ENCODE measurements around the gene BUD13.

Gene BUD13

GRCh38 chr11:116725434-116726221 lies 47.2 kb downstream of the BUD13 start:
- in situ Hi-C loops (cut with HindIII; ENCODE audit: low sequenced_read_pairs): no loop called here
- DNase-seq (ENCODE audit: low read depth): no peak
- H3K4me3 ChIP-seq (ENCODE audit: low read depth, low read length): no peak overlapping the region
- TF ChIP-seq CTCF (IDR thresholded peaks at IDR 0.05; ENCODE audit: low read depth, low read length, missing control alignments): no peak

- in situ Hi-C loops (cut with HindIII; ENCODE audit: low sequenced_read_pairs): no loop called here
- no peak for DNase-seq (ENCODE audit: low read depth)
- H3K4me3 ChIP-seq (ENCODE audit: low read depth, low read length): no peak overlapping the region
- no peak for TF ChIP-seq CTCF (IDR thresholded peaks at IDR 0.05; ENCODE audit: low read depth, low read length, missing control alignments)
These were observed 48.0 kb downstream of the BUD13 start for GRCh38 chr11:116724813-116725212.

- in situ Hi-C loops (cut with HindIII; ENCODE audit: low sequenced_read_pairs): no loop called here
- DNase-seq (ENCODE audit: low read depth): no peak
- TF ChIP-seq CTCF (IDR thresholded peaks at IDR 0.05; ENCODE audit: low read depth, low read length, missing control alignments): no peak
- no peak overlapping the region for H3K4me3 ChIP-seq (ENCODE audit: low read depth, low read length)
These were observed 49.3 kb downstream of the BUD13 start for GRCh38 chr11:116723511-116723910.

GRCh38 chr11:116721988-116722387 lies 50.8 kb downstream of the BUD13 start:
- no peak for TF ChIP-seq CTCF (IDR thresholded peaks at IDR 0.05; ENCODE audit: low read depth, low read length, missing control alignments)
- no peak overlapping the region for H3K4me3 ChIP-seq (ENCODE audit: low read depth, low read length)
- in situ Hi-C loops (cut with HindIII; ENCODE audit: low sequenced_read_pairs): no loop called here
- DNase-seq (ENCODE audit: low read depth): no peak

- TF ChIP-seq CTCF (IDR thresholded peaks at IDR 0.05; ENCODE audit: low read depth, low read length, missing control alignments): no peak
- no peak overlapping the region for H3K4me3 ChIP-seq (ENCODE audit: low read depth, low read length)
- in situ Hi-C loops (cut with HindIII; ENCODE audit: low sequenced_read_pairs): no loop called here
- no peak for DNase-seq (ENCODE audit: low read depth)
These were observed 51.9 kb downstream of the BUD13 start for GRCh38 chr11:116720895-116721294.

GRCh38 chr11:116718955-116719501 lies 53.8 kb downstream of the BUD13 start:
- in situ Hi-C loops (cut with HindIII; ENCODE audit: low sequenced_read_pairs): no loop called here

More at GRCh38 chr11:116718955-116719501, 53.8 kb downstream of the BUD13 start:
- H3K4me3 ChIP-seq (ENCODE audit: low read depth, low read length): no peak overlapping the region
- TF ChIP-seq CTCF (IDR thresholded peaks at IDR 0.05; ENCODE audit: low read depth, low read length, missing control alignments): no peak
- DNase-seq (ENCODE audit: low read depth): no peak

Data from astrocyte of the cerebellum (primary cell).